GM18907 (cell line): ENCODE results near the gene GPR17.

ENCODE experiments used
- ATAC-seq: cut with Tn5 transposase; IDR thresholded peaks from one replicate; pipeline ENCODE4 v1.9.1; 2021; ENCODE audit warnings: mild to moderate bottlenecking, moderate library complexity; ENCODE audit not compliant: unreplicated experiment

GPR17 gene

GRCh38 chr2:127614246-127614645, 31.7 kb upstream of the GPR17 start:
- no peak for ATAC-seq

GRCh38 chr2:127614731-127615130, 31.2 kb upstream of the GPR17 start:
- no peak for ATAC-seq

- ATAC-seq: no peak
Observed at GRCh38 chr2:127615511-127616166, 30.3 kb upstream of the GPR17 start.

GRCh38 chr2:127618551-127619202, 27.3 kb upstream of the GPR17 start:
- ATAC-seq: no peak

GRCh38 chr2:127619203-127619590, 26.8 kb upstream of the GPR17 start:
- ATAC-seq: no peak

- ATAC-seq: no peak
Observed at GRCh38 chr2:127619877-127620705, 25.9 kb upstream of the GPR17 start.

GRCh38 chr2:127620866-127621265, 25.1 kb upstream of the GPR17 start:
- no peak for ATAC-seq

GRCh38 chr2:127621981-127622431, 23.9 kb upstream of the GPR17 start:
- ATAC-seq: no peak

- ATAC-seq: no peak
Observed at GRCh38 chr2:127622561-127623387, 23.2 kb upstream of the GPR17 start.

- ATAC-seq: no peak
Observed at GRCh38 chr2:127623388-127624319, 22.3 kb upstream of the GPR17 start.

- ATAC-seq: no peak
Observed at GRCh38 chr2:127624320-127624755, 21.6 kb upstream of the GPR17 start.

- no peak for ATAC-seq
Observed at GRCh38 chr2:127624756-127625571, 21.0 kb upstream of the GPR17 start.

- no peak for ATAC-seq
Observed at GRCh38 chr2:127625572-127625951, 20.4 kb upstream of the GPR17 start.

GRCh38 chr2:127626175-127626574, 19.8 kb upstream of the GPR17 start:
- no peak for ATAC-seq

- no peak for ATAC-seq
Observed at GRCh38 chr2:127626917-127627739, 18.8 kb upstream of the GPR17 start.

- ATAC-seq: no peak
Observed at GRCh38 chr2:127627740-127628571, 18.0 kb upstream of the GPR17 start.
